ENCODE results near the gene MZB1. TPM values are rescaled to one million over a fixed set of nuclear protein-coding genes. Genes with fewer than 3 reads are reported as not detected.
A peak's percentile ranks its signal among the peaks of the same experiment; 100 is the strongest.

The MZB1 gene
- total RNA-seq, 4 donors from 2014 or later = 0.49 to 11.0 (median 2.0) TPM

DNA sequence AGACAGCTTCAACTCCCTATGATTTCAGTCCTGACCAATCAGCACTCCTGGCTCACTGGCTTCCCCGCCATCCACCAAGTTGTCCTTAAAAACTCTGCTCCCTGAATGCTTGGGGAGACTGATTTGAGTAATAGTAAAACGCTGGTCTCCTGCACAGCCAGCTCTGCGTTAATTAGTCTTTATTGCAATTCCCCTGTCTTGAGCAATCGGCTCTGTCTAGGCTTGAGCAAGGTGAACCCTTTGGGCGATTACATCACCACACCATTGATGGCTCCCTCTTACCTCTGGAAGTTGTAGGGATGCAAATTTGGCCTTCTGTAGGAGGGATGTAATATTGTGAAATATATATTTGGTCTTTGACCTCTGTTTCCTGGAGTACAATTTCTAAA is 3.7 kb downstream of the MZB1 start:
- no peak for TF ChIP-seq POLR2A (IDR thresholded peaks at IDR 0.05)
- TF ChIP-seq, protein P1, sequence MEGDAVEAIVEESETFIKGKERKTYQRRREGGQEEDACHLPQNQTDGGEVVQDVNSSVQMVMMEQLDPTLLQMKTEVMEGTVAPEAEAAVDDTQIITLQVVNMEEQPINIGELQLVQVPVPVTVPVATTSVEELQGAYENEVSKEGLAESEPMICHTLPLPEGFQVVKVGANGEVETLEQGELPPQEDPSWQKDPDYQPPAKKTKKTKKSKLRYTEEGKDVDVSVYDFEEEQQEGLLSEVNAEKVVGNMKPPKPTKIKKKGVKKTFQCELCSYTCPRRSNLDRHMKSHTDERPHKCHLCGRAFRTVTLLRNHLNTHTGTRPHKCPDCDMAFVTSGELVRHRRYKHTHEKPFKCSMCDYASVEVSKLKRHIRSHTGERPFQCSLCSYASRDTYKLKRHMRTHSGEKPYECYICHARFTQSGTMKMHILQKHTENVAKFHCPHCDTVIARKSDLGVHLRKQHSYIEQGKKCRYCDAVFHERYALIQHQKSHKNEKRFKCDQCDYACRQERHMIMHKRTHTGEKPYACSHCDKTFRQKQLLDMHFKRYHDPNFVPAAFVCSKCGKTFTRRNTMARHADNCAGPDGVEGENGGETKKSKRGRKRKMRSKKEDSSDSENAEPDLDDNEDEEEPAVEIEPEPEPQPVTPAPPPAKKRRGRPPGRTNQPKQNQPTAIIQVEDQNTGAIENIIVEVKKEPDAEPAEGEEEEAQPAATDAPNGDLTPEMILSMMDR (IDR thresholded peaks at IDR 0.05) = no peak
- intact Hi-C loops (cut with DNase I) = no loop called here
- peaks cover 25 to 55% (median 38%) of the 10 kb centered on the region in 3 donors for H3K4me1 ChIP-seq
- WGBS, 2 donors = 19 to 38% methylated on average over 5 of the region's 5 CpGs
- no peaks in the 10 kb centered on the region for H3K36me3 ChIP-seq
- no peak overlapping the region for H3K4me3 ChIP-seq
- H3K9me3 ChIP-seq = no peaks in the 10 kb centered on the region
- peak overlapping the region; percentile 43 to 81 (median 77) for H3K27ac ChIP-seq
- no peaks in the 10 kb centered on the region for H3K27me3 ChIP-seq
- no peak for DNase-seq

DNA sequence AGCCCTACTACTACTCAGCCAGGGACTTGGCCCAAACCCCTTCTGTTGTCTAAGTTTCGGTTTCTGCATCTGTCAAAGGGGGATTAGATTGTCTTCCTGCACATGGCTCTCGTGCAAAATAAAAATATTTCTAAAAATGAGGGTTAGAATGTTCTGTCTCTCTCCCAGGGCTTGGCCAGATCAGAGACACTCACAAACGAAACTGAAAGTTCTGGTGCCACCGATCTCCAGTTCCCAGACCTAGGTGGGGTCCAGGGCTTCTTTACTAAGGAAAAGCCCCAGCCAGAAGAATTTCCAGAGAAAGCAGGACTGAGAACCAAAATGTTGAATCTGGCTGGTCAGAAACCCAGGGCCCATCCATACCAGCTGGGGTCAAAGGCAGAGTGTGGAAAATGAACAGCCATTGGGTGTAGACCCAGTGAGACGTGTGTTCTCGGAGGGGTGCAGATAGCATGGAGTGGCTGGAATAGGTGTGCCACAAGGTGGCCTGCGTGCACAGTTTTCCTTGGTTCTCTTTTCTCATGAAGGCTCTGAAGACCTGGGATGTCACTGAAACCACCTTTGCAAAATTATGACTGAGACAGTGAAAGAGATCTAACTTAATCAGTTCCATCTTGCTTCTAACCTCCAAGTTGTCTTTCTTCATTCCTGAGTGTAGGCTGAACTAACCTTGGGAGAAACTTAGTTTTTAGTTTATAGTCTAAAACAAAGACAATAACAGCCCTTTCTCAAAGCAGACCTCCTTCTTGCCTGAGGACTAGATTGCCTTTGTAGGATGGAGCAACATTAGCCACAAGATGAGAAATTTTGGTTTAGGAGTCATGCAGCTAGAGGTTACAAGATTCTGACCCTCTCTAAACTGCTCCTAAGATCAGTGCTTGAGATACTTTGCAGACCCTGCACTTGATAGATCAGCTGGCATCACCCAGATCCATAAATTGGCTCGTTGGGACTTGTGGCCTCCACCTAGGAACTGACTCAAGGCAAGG is 4.4 kb downstream of the MZB1 start:
- intact Hi-C loops (cut with DNase I) = no loop called here
- no peaks in the 10 kb centered on the region for H3K27me3 ChIP-seq
- TF ChIP-seq POLR2A (IDR thresholded peaks at IDR 0.05) = no peak
- TF ChIP-seq, protein P1 (IDR thresholded peaks at IDR 0.05) = peak in 4 of 6 experiments; percentile 16 to 48 (median 30)
- peaks cover 25 to 48% (median 35%) of the 10 kb centered on the region in 3 donors for H3K4me1 ChIP-seq
- H3K9me3 ChIP-seq = no peaks in the 10 kb centered on the region
- peak overlapping the region; percentile 11 to 63 (median 33) for H3K4me3 ChIP-seq
- no peak for DNase-seq
- 16 to 21% methylated on average over 7 of the region's 8 CpGs for WGBS, 2 donors
- H3K27ac ChIP-seq = peak overlapping the region; percentile 73 to 87 (median 81)
- no peaks in the 10 kb centered on the region for H3K36me3 ChIP-seq

DNA sequence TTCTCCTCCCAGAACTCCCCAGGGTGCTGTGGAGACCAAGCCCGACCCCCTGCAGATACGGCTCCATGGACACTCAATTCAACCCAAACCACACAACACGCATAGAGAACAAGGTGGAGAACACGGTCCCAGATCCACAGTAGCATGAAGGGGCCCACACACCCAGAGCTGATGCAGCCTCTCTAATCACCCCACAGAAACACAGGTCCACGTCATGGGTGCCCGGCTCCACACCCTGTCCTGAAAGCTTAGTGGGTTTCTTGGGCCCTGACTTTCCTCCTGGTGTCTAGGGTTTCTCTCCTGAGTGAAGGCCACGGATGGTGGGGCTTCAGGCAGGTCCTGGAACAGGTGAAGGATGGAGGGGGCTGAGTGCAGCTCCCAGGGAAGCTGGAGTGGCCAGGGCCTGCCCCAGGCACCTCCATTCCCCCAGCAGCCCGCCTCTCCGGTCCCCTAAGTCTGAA is 5.1 kb downstream of the MZB1 start:
- 19 to 49% methylated on average over 3 to 7 of the region's 9 CpGs for WGBS, 2 donors
- peak overlapping the region; percentile 11 to 63 (median 33) for H3K4me3 ChIP-seq

DNA sequence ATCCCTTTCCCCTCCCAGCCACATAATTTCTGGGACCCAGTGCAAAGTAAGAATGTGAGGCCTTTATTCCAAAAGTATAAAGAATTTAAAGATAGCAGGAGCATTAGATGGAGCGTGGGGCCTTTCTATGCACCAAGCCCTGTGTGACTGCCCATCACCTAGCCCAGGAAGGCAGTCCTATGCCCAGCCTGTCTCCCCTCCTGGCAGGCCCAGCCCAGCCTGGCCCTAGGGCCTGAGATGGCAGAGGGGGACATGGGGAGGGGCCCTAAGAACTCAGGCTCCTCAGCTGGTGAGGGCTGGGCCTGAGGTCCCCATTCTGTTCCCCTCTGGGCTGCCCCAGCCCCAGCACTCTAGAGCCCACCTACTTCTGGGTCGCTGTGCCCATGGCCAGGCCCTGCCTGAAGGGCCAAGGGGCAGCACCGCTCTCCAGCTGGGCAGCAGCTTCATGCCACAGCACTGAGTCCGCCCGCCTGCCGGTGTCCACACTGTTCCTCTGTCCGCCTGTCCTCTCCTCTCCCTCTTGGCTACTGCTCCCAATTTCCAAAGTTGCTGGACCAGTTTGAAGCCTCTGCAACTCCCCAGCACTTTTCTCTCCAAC is 5.6 kb downstream of the MZB1 start:
- Histone ChIP-seq H3K4me3 (no peak overlapping the region), H3K36me3 (no peaks in the 10 kb centered on the region), H3K9me3 (no peaks in the 10 kb centered on the region), H3K27me3 (no peaks in the 10 kb centered on the region), H3K4me1 (peaks cover 25 to 46% (median 35%) of the 10 kb centered on the region in 3 donors), H3K27ac (peak overlapping the region; percentile 73 to 87 (median 81))
- intact Hi-C loops (cut with DNase I) = no loop called here
- TF ChIP-seq, protein P1 (IDR thresholded peaks at IDR 0.05) = no peak
- no peak for TF ChIP-seq POLR2A (IDR thresholded peaks at IDR 0.05)
- DNase-seq = no peak
- WGBS, 2 donors = 33 to 65% methylated on average over 2 to 4 of the region's 7 CpGs

More for the DNA sequence above, 5.1 kb downstream of the MZB1 start:
- H3K9me3 ChIP-seq = no peaks in the 10 kb centered on the region
- intact Hi-C loops (cut with DNase I) = no loop called here
- peak overlapping the region; percentile 73 to 87 (median 81) for H3K27ac ChIP-seq
- no peak for DNase-seq
- H3K4me1 ChIP-seq = peaks cover 25 to 45% (median 35%) of the 10 kb centered on the region in 3 donors
- TF ChIP-seq POLR2A (IDR thresholded peaks at IDR 0.05) = no peak
- TF ChIP-seq, protein P1 (IDR thresholded peaks at IDR 0.05) = no peak
- no peaks in the 10 kb centered on the region for H3K36me3 ChIP-seq
- H3K27me3 ChIP-seq = no peaks in the 10 kb centered on the region

Measured in esophagus squamous epithelium (tissue), 5 donors.